GM18870 (cell line): ENCODE data around the gene SHISAL2A.

ENCODE experiments used
- ATAC-seq: cut with Tn5 transposase; IDR thresholded peaks from one replicate; pipeline ENCODE4 v1.9.1; 2021; ENCODE audit warnings: moderate library complexity; ENCODE audit not compliant: unreplicated experiment

The SHISAL2A gene

GRCh38 chr1:52632732-52633290, at the start of gene SHISAL2A:
Gene SHISAL2A, plus strand, starts transcription at chr1:52633168. Its CDS starts 326 bp downstream, at chr1:52633494.
- ATAC-seq, result no peak

GRCh38 chr1:52585474-52585873, 47.5 kb upstream of the SHISAL2A start:
- ATAC-seq, result no peak

- ATAC-seq, result no peak
Measured at GRCh38 chr1:52588027-52588426, 44.9 kb upstream of the SHISAL2A start.

GRCh38 chr1:52588535-52588934, 44.4 kb upstream of the SHISAL2A start:
- no peak for ATAC-seq

- no peak for ATAC-seq
Measured at GRCh38 chr1:52590266-52590665, 42.7 kb upstream of the SHISAL2A start.

- ATAC-seq, result no peak
Measured at GRCh38 chr1:52592637-52593323, 40.2 kb upstream of the SHISAL2A start.

- ATAC-seq, result no peak
Measured at GRCh38 chr1:52593495-52593894, 39.5 kb upstream of the SHISAL2A start.

- no peak for ATAC-seq
Measured at GRCh38 chr1:52595061-52595460, 37.9 kb upstream of the SHISAL2A start.

GRCh38 chr1:52597912-52598311, 35.1 kb upstream of the SHISAL2A start:
- ATAC-seq, result no peak

GRCh38 chr1:52598729-52599128, 34.2 kb upstream of the SHISAL2A start:
- no peak for ATAC-seq

GRCh38 chr1:52599236-52599635, 33.7 kb upstream of the SHISAL2A start:
- no peak for ATAC-seq

- ATAC-seq, result no peak
Measured at GRCh38 chr1:52600533-52601179, 32.3 kb upstream of the SHISAL2A start.

GRCh38 chr1:52601519-52601918, 31.4 kb upstream of the SHISAL2A start:
- ATAC-seq, result no peak

GRCh38 chr1:52601991-52602855, 30.7 kb upstream of the SHISAL2A start, which contains the start of gene GPX7:
Gene GPX7, plus strand, starts transcription at chr1:52602371. Its CDS starts 39 bp downstream, at chr1:52602410.
- ATAC-seq, result no peak

- no peak for ATAC-seq
Measured at GRCh38 chr1:52602856-52603600, 29.9 kb upstream of the SHISAL2A start.

- ATAC-seq, result no peak
Measured at GRCh38 chr1:52603630-52604029, 29.3 kb upstream of the SHISAL2A start.

GRCh38 chr1:52604063-52604770, 28.8 kb upstream of the SHISAL2A start:
- ATAC-seq, result no peak

- ATAC-seq, result no peak
Measured at GRCh38 chr1:52613636-52614373, 19.2 kb upstream of the SHISAL2A start.

GRCh38 chr1:52614671-52615070, 18.3 kb upstream of the SHISAL2A start:
- ATAC-seq, result no peak
